ENCODE measurements around the gene GATAD2A. TPM values are rescaled to one million over a fixed set of nuclear protein-coding genes. Genes with fewer than 3 reads are reported as not detected.

The GATAD2A gene
- total RNA-seq, 6 experiments from 2014 or later: 23.9 to 59.6 (median 39.2) TPM

- intact Hi-C loops (cut with DNase I): no loop called here
- Histone ChIP-seq H3K27ac (peak within 1 kb of the TSS; percentile 61 to 80 (median 75)), H3K4me1 (peaks cover 0 to 14% (median 0%) of the 10 kb centered on the region in 4 donors), H3K27me3 (no peaks in the 10 kb centered on the region), H3K4me3 (peak within 1 kb of the TSS; percentile 77 to 92 (median 91)), H3K9me3 (no peaks in the 10 kb centered on the region), H3K36me3 (peaks cover 0 to 2% (median 0%) of the 10 kb centered on the region in 4 donors)
- no peak for DNase-seq
- ATAC-seq: no peak
- WGBS (ENCODE audit: insufficient coverage, low coverage, low lambda C conversion rate, missing lambda C conversion rate): 90% methylated on average over 10 of the region's 74 CpGs
- TF ChIP-seq POLR2A (IDR thresholded peaks at IDR 0.05): no peak
- TF ChIP-seq, protein P1, sequence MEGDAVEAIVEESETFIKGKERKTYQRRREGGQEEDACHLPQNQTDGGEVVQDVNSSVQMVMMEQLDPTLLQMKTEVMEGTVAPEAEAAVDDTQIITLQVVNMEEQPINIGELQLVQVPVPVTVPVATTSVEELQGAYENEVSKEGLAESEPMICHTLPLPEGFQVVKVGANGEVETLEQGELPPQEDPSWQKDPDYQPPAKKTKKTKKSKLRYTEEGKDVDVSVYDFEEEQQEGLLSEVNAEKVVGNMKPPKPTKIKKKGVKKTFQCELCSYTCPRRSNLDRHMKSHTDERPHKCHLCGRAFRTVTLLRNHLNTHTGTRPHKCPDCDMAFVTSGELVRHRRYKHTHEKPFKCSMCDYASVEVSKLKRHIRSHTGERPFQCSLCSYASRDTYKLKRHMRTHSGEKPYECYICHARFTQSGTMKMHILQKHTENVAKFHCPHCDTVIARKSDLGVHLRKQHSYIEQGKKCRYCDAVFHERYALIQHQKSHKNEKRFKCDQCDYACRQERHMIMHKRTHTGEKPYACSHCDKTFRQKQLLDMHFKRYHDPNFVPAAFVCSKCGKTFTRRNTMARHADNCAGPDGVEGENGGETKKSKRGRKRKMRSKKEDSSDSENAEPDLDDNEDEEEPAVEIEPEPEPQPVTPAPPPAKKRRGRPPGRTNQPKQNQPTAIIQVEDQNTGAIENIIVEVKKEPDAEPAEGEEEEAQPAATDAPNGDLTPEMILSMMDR (IDR thresholded peaks at IDR 0.05): no peak
These were observed 109.6 kb downstream of the GATAD2A start, which contains the start of gene TSSK6 for GRCh38 chr19:19514881-19515641. TSS of gene TSSK6 (minus strand) at chr19:19515548. CDS start at chr19:19515427, 121 bp downstream.

- ATAC-seq: peak; percentile 92 to 95 (median 94)
These were observed 110.4 kb downstream of the GATAD2A start, which contains the start of gene NDUFA13 for GRCh38 chr19:19515642-19516519. TSS of gene NDUFA13 (plus strand) at chr19:19516225. CDS start at chr19:19516239, 14 bp downstream.

GRCh38 chr19:19517235-19517619 is 111.8 kb downstream of the GATAD2A start:
- H3K27me3 ChIP-seq: no peaks in the 10 kb centered on the region
- 90% methylated on average over 10 of the region's 10 CpGs for WGBS (ENCODE audit: insufficient coverage, low coverage, low lambda C conversion rate, missing lambda C conversion rate)
- no peaks in the 10 kb centered on the region for H3K9me3 ChIP-seq
- DNase-seq (no peak), ATAC-seq (no peak)
- peaks cover 0 to 2% (median 0%) of the 10 kb centered on the region in 4 donors for H3K36me3 ChIP-seq
- peak overlapping the region in 2 of 3 donors; percentile 91 to 92 for H3K4me3 ChIP-seq
- TF ChIP-seq POLR2A (IDR thresholded peaks at IDR 0.05): no peak
- TF ChIP-seq, protein P1 (IDR thresholded peaks at IDR 0.05): no peak
- H3K27ac ChIP-seq: no peak overlapping the region
- intact Hi-C loops (cut with DNase I): no loop called here
- peaks cover 0 to 14% (median 0%) of the 10 kb centered on the region in 4 donors for H3K4me1 ChIP-seq

More at GRCh38 chr19:19515642-19516519, 110.4 kb downstream of the GATAD2A start, which contains the start of gene NDUFA13:
- TF ChIP-seq, protein P1 (IDR thresholded peaks at IDR 0.05): no peak
- TF ChIP-seq POLR2A (IDR thresholded peaks at IDR 0.05): peak; percentile 75
- H3K4me3 ChIP-seq: peak within 1 kb of the TSS; percentile 77 to 92 (median 91)
- H3K9me3 ChIP-seq: no peaks in the 10 kb centered on the region
- intact Hi-C loops (cut with DNase I): no loop called here
- peak; percentile 87 to 93 (median 93) for DNase-seq
- no peaks in the 10 kb centered on the region for H3K27me3 ChIP-seq
- H3K27ac ChIP-seq: peak within 1 kb of the TSS; percentile 61 to 80 (median 75)
- WGBS (ENCODE audit: insufficient coverage, low coverage, low lambda C conversion rate, missing lambda C conversion rate): under 1% methylated on average over 28 of the region's 61 CpGs
- peaks cover 0 to 14% (median 0%) of the 10 kb centered on the region in 4 donors for H3K4me1 ChIP-seq
- H3K36me3 ChIP-seq: peaks cover 0 to 2% (median 0%) of the 10 kb centered on the region in 4 donors

DNA sequence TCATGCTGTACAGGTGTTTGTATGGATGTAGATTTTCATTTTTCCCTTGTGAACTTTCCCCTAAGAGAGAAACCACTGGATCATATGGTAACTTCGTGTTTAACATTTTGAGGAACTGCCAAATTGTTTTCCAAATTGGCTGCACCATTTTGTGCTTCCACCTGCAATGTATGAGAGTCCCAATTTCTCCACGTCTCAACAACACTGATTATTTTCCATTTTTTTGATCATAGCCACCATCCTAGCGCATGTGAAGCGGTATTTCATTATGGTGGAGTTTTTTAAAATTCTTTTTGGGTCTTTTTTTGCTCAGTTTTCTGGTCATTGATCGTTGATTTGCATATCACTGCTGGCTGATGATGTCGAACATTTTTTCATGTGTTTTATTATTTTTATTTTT is 115.5 kb downstream of the GATAD2A start:
- Histone ChIP-seq H3K4me1 (peaks cover 0 to 11% (median 0%) of the 10 kb centered on the region in 4 donors), H3K36me3 (peaks cover 0 to 8% (median under 1%) of the 10 kb centered on the region in 4 donors)
- intact Hi-C loops (cut with DNase I): no loop called here

More for the DNA sequence above, 115.5 kb downstream of the GATAD2A start:
- 82% methylated on average over 6 of the region's 6 CpGs for WGBS (ENCODE audit: insufficient coverage, low coverage, low lambda C conversion rate, missing lambda C conversion rate)
- no peaks in the 10 kb centered on the region for H3K9me3 ChIP-seq
- no peak overlapping the region for H3K27ac ChIP-seq
- H3K27me3 ChIP-seq: no peaks in the 10 kb centered on the region
- ATAC-seq: no peak
- no peak overlapping the region for H3K4me3 ChIP-seq
- TF ChIP-seq, protein P1 (IDR thresholded peaks at IDR 0.05): no peak
- no peak for TF ChIP-seq POLR2A (IDR thresholded peaks at IDR 0.05)
- no peak for DNase-seq
